GM19035 (cell line): ENCODE data around the gene PHF20.
"Not testable (repeated sequence)": the region's sequence is repeated elsewhere in the genome, so short reads cannot be mapped to it uniquely, and the experiment has no call there.

Experiments
- ATAC-seq: cut with Tn5 transposase; IDR thresholded peaks from one replicate; pipeline ENCODE4 v1.9.1; 2021; ENCODE audit not compliant: unreplicated experiment

PHF20 gene

GRCh38 chr20:35882427-35883161 is 110.8 kb downstream of the PHF20 start:
- ATAC-seq, result not testable (repeated sequence)

GRCh38 chr20:35883336-35883777 is 111.5 kb downstream of the PHF20 start:
- no peak for ATAC-seq

GRCh38 chr20:35883778-35884540 is 112.1 kb downstream of the PHF20 start:
- ATAC-seq, result no peak

- ATAC-seq, result no peak
Observed at GRCh38 chr20:35884541-35884865, 112.7 kb downstream of the PHF20 start.

GRCh38 chr20:35885212-35885611 is 113.4 kb downstream of the PHF20 start:
- no peak for ATAC-seq

- no peak for ATAC-seq
Observed at GRCh38 chr20:35886537-35886936, 114.7 kb downstream of the PHF20 start.

GRCh38 chr20:35887393-35888064 is 115.7 kb downstream of the PHF20 start:
- ATAC-seq, result no peak

GRCh38 chr20:35888657-35889056 is 116.8 kb downstream of the PHF20 start:
- no peak for ATAC-seq

GRCh38 chr20:35891375-35891774 is 119.6 kb downstream of the PHF20 start:
- no peak for ATAC-seq

- ATAC-seq, result no peak
Observed at GRCh38 chr20:35892871-35893270, 121.1 kb downstream of the PHF20 start.

GRCh38 chr20:35893942-35894341 is 122.1 kb downstream of the PHF20 start:
- peak; percentile 84 for ATAC-seq

- not testable (repeated sequence) for ATAC-seq
Observed at GRCh38 chr20:35895516-35895915, 123.7 kb downstream of the PHF20 start.

- no peak for ATAC-seq
Observed at GRCh38 chr20:35899064-35899463, 127.2 kb downstream of the PHF20 start.

- ATAC-seq, result not testable (repeated sequence)
Observed at GRCh38 chr20:35901230-35901629, 129.4 kb downstream of the PHF20 start.

GRCh38 chr20:35901678-35902544 is 130.1 kb downstream of the PHF20 start:
- no peak for ATAC-seq

GRCh38 chr20:35902545-35902941 is 130.7 kb downstream of the PHF20 start:
- no peak for ATAC-seq

GRCh38 chr20:35903843-35904242 is 132.0 kb downstream of the PHF20 start:
- ATAC-seq, result no peak

GRCh38 chr20:35904982-35905663 is 133.3 kb downstream of the PHF20 start:
- no peak for ATAC-seq

- no peak for ATAC-seq
Observed at GRCh38 chr20:35907017-35907701, 135.3 kb downstream of the PHF20 start.

- ATAC-seq, result no peak
Observed at GRCh38 chr20:35908007-35908406, 136.2 kb downstream of the PHF20 start.
